HG02884 (cell line): Measurements from ENCODE around the gene SARNP.

Source experiments
- ATAC-seq: cut with Tn5 transposase; IDR thresholded peaks from one replicate; pipeline ENCODE4 v1.9.1; 2021; ENCODE audit warnings: mild to moderate bottlenecking, moderate library complexity; ENCODE audit not compliant: unreplicated experiment

Gene SARNP

DNA sequence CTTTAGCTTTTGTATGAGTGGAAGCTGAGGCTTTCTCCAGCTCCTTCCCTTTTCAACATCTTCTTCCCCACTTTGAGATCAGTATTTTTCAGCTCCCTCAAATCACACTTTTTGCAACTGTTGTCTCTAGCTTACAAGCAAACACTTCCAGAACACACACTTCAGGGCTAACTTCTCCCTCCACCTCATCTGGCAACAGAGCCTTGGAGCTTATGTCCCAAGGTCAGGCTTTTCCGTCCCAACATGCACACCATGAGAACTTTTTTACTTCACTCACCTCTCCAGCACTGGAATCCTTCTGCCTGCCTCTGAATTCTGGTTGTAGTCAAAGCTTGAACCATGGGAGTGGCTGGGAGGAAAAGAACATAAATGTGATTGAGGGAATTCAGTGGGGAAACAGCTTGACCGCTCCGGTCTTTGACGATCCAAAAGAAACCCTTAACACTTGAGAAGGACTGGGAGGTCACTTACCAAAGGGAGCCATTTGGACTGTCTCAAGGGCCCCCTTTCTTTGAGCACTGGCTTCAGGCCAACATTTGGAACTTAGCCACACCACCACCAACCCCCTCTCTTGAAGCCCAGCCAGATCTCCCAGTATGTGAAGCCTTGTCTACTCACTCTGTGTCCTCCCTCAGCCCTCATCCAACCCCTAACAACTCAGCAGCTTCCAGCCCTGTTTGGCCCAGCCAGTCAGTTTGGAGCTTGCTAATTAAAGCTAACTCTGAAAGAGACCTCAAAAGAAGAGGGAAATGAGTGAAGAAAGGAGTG lies 105.6 kb downstream of the SARNP start:
- ATAC-seq = no peak

DNA sequence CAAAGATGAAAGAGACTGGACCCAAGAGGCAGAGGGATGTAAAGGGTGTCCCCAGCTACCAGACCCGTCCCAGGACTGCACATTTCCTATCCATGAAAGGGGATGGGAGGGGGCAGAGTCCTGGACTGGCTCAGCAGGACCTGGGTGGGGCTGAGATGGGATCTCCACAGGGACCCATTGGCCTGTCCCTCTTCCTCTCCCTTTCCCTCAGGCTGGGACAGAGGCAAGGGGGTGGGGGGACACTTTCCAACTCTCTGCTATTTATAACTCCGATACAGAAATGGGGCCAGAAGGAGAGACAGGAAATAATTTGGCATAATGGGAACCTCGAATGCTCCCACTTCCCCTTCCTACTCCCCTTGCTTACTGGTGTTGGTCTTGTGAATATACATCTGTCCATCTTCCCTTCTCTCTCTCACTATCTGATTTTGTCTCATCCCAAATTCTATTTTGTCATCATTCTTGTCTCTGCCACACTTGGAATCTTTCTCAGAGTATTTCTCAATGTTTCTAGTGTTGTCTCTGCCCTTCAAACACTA lies 108.8 kb downstream of the SARNP start:
- ATAC-seq = no peak

DNA sequence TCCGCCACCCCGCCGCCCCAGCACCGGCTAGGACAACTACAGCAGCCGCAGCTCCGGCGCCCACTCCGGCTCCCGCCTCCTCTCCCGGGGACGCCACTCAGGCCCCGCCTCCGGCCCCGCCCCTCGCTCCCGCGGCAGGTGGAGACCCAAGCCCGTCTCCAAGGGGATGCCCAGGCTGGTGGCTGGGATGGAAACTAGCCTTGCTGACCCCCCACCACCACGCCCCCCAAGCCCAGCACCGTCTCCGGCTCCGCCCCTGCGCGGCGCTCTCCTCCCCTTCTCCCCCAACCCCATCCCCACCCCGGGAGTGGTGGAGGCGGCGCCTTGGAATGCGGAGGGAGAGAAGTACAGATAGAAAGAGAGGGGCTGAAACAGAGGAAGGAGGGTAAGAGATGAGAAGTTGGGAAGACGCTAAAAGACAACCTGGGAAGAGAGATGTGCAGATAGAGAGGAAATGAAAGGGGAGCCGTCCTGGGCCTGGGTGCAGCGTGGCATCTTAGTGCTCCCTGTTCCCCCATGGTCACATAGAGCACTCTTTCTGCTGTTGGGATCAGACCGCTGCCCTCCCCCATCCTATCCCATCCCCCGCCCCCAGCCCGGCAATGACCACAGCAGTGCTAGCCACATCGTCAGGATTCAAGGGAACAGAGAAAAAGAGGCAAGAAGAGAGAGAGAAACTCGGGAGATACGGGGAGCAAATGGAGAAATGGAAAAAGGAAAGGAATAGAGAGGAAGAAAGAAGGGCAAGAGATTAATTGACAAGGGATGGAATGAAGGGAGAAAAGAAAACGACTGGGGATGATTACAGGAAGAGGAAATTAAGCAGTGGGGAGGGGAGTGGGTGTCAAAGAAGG lies 109.5 kb downstream of the SARNP start, which contains the start of gene ITGA7:
ITGA7 (minus strand) TSS at position 64 of the 854 bp plus-strand sequence. CDS start 222 bp downstream, outside the sequence.
- peak; percentile 58 for ATAC-seq
